ENCODE measurements around the gene METAP1.
A peak's percentile ranks its signal among the peaks of the same experiment; 100 is the strongest.

The METAP1 gene

DNA sequence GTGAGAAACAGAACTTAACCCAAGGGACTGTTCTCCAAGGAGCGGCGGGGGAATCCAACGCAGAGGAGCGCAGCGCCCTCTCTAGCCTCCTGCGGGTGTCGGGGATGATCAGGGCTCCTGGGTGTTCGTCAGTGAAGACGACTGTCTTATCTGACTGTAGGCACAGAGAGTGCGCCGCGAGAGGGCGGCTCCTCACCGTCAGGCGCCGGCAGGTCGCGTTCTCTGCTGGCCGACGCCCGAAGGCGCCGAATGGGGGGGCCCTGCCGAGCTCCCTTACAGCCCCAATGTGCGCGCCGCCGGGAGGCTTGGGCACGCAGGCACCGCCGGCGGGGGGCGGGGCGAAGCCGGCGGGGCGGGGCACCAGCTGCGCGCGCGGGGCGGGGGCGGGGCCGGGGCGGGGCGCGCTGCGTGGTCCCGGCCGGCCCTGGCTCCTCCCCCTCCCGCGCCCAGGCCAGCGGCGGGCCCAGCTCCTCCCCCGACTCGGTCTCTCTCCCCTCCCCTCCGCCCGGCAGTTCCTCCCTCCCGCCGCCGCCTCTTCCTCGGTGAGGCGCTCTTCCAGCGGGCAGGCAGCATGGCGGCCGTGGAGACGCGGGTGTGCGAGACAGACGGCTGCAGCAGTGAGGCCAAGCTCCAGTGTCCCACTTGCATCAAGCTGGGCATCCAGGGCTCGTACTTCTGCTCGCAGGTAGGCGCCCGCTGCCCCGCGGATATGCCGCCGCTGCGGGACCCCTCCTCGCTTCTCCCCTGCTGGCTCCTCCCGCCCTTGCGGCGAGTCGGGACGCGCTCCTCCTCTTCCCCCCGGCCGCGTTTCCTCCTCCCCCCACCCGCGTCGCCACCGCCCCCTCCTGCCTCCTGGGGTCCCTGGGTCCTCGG lies at the start of gene METAP1:
Gene METAP1 (plus strand): TSS at position 539 of the 873 bp plus-strand sequence. CDS start 33 bp downstream, at position 572.
- TF ChIP-seq, protein P1, sequence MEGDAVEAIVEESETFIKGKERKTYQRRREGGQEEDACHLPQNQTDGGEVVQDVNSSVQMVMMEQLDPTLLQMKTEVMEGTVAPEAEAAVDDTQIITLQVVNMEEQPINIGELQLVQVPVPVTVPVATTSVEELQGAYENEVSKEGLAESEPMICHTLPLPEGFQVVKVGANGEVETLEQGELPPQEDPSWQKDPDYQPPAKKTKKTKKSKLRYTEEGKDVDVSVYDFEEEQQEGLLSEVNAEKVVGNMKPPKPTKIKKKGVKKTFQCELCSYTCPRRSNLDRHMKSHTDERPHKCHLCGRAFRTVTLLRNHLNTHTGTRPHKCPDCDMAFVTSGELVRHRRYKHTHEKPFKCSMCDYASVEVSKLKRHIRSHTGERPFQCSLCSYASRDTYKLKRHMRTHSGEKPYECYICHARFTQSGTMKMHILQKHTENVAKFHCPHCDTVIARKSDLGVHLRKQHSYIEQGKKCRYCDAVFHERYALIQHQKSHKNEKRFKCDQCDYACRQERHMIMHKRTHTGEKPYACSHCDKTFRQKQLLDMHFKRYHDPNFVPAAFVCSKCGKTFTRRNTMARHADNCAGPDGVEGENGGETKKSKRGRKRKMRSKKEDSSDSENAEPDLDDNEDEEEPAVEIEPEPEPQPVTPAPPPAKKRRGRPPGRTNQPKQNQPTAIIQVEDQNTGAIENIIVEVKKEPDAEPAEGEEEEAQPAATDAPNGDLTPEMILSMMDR (IDR thresholded peaks at IDR 0.05; ENCODE audit: low read depth, low read length): peak; percentile 42; the same call in 1 of the 2 replicates
- H3K4me3 ChIP-seq (ENCODE audit: low read depth, low read length): peak within 1 kb of the TSS; percentile 89

DNA sequence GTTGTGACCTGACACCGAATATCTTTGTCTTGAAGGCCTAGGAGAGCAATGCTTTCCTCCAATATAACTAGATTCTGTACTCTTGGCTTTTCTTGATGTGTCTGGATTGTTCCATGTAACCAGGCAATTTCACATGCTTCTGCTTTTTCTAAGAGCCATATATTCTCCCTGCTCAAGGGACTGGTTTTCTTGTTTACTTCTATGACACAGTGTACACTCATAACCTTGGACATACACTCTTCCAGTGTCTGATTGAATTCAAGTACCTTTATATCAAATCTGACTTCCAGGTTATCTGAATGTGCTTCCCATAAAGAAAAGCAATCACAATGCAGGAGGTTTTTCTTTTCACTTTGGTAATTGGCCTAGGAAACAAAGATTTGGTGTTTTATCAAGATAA lies 49.2 kb upstream of the METAP1 start:
- no peak overlapping the region for H3K4me3 ChIP-seq (ENCODE audit: low read depth, low read length)
- TF ChIP-seq, protein P1 (IDR thresholded peaks at IDR 0.05; ENCODE audit: low read depth, low read length): no peak

- no peak overlapping the region for H3K4me3 ChIP-seq (ENCODE audit: low read depth, low read length)
- TF ChIP-seq, protein P1 (IDR thresholded peaks at IDR 0.05; ENCODE audit: low read depth, low read length): no peak
Observed at GRCh38 chr4:98950925-98951324, 44.6 kb upstream of the METAP1 start.

DNA sequence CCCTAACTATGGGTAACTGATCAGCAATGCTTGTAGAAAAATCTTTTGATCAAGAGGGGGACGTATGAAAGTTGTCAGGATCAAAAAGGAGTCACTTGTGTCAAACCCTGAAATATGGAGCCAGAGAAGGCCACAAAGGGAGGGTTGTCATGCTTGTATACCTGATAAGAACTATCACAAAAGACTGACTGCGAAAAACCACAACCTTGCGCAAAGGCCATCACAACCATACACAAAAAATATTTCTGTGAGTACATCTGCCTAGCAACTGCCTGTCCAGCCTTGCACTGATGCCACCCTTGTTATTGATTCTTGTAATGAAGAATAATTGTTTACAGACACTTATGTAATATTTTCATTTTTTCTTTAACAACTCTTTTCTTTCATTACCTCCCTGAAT lies 43.8 kb upstream of the METAP1 start:
- no peak overlapping the region for H3K4me3 ChIP-seq (ENCODE audit: low read depth, low read length)

GRCh38 chr4:98955229-98955628 lies 40.3 kb upstream of the METAP1 start:
- TF ChIP-seq, protein P1 (IDR thresholded peaks at IDR 0.05; ENCODE audit: low read depth, low read length): no peak
- no peak overlapping the region for H3K4me3 ChIP-seq (ENCODE audit: low read depth, low read length)

More for the DNA sequence above, 43.8 kb upstream of the METAP1 start:
- TF ChIP-seq, protein P1 (IDR thresholded peaks at IDR 0.05; ENCODE audit: low read depth, low read length): no peak

DNA sequence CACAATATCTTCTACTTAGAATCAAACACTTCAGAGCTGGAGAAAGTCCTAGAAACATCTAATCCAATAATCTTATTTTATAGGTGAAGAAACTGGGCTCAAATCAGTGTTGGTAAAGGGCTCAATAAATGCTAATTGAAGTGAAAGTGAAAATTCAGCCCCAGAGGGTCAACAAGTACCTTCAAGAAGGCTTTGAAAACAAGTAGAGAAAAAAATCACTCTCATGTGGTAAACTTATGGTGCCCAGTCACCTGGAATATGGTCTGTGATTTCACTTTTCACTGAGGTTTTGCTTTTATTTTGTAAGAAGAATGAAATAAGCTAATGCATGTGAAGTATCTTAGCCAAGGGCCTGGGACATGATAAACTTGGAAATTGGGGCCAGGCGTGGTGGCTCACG lies 37.5 kb upstream of the METAP1 start:
- H3K4me3 ChIP-seq (ENCODE audit: low read depth, low read length): no peak overlapping the region
- TF ChIP-seq, protein P1 (IDR thresholded peaks at IDR 0.05; ENCODE audit: low read depth, low read length): no peak

DNA sequence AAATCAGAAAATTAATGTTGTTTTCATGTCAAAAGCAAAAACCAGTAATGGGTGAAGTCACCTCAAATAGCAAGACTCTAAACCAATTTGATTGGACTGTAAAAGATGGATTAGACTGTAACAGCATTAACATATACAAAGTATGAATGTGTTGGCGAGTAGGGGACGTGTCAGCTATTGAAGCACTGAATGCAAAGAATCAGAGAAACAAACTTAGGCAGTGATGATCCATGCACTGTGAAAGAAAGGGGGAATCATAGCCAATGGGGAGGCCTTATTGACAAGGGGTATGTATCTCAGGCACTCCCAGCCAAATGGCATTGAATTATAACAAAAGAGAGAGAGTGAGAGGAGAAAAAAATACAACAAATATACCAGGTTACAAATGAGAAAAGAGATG lies 36.1 kb upstream of the METAP1 start:
- TF ChIP-seq, protein P1 (IDR thresholded peaks at IDR 0.05; ENCODE audit: low read depth, low read length): no peak
- no peak overlapping the region for H3K4me3 ChIP-seq (ENCODE audit: low read depth, low read length)
